ENCODE results near the gene MUC5B.
"Not testable (repeated sequence)": the region's sequence is repeated elsewhere in the genome, so short reads cannot be mapped to it uniquely, and the experiment has no call there.

The MUC5B gene

GRCh38 chr11:1233351-1234053, 10.6 kb downstream of the MUC5B start:
- DNase-seq (ENCODE audit: low spot score): no peak

GRCh38 chr11:1234054-1234720, 11.3 kb downstream of the MUC5B start:
- no peak for DNase-seq (ENCODE audit: low spot score)

GRCh38 chr11:1234771-1235305, 12.0 kb downstream of the MUC5B start:
- DNase-seq (ENCODE audit: low spot score): no peak

- no peak for DNase-seq (ENCODE audit: low spot score)
Observed at GRCh38 chr11:1235306-1235900, 12.5 kb downstream of the MUC5B start.

- no peak for DNase-seq (ENCODE audit: low spot score)
Observed at GRCh38 chr11:1235901-1236315, 13.0 kb downstream of the MUC5B start.

GRCh38 chr11:1236316-1237127, 13.7 kb downstream of the MUC5B start:
- DNase-seq (ENCODE audit: low spot score): no peak

- no peak for DNase-seq (ENCODE audit: low spot score)
Observed at GRCh38 chr11:1237128-1237580, 14.3 kb downstream of the MUC5B start.

- no peak for DNase-seq (ENCODE audit: low spot score)
Observed at GRCh38 chr11:1237851-1238250, 15.0 kb downstream of the MUC5B start.

- DNase-seq (ENCODE audit: low spot score): no peak
Observed at GRCh38 chr11:1238767-1239595, 16.1 kb downstream of the MUC5B start.

GRCh38 chr11:1239596-1240205, 16.8 kb downstream of the MUC5B start:
- DNase-seq (ENCODE audit: low spot score): no peak

GRCh38 chr11:1240771-1241170, 17.9 kb downstream of the MUC5B start:
- no peak for DNase-seq (ENCODE audit: low spot score)

GRCh38 chr11:1241706-1242105, 18.8 kb downstream of the MUC5B start:
- DNase-seq (ENCODE audit: low spot score): no peak

- DNase-seq (ENCODE audit: low spot score): no peak
Observed at GRCh38 chr11:1242289-1242688, 19.4 kb downstream of the MUC5B start.

- not testable (repeated sequence) for DNase-seq (ENCODE audit: low spot score)
Observed at GRCh38 chr11:1242751-1243150, 19.9 kb downstream of the MUC5B start.

GRCh38 chr11:1243521-1243920, 20.7 kb downstream of the MUC5B start:
- DNase-seq (ENCODE audit: low spot score): not testable (repeated sequence)

GRCh38 chr11:1244557-1244956, 21.7 kb downstream of the MUC5B start:
- not testable (repeated sequence) for DNase-seq (ENCODE audit: low spot score)

GRCh38 chr11:1245717-1246116, 22.9 kb downstream of the MUC5B start:
- not testable (repeated sequence) for DNase-seq (ENCODE audit: low spot score)

- not testable (repeated sequence) for DNase-seq (ENCODE audit: low spot score)
Observed at GRCh38 chr11:1246301-1246700, 23.4 kb downstream of the MUC5B start.

GRCh38 chr11:1247026-1247425, 24.2 kb downstream of the MUC5B start:
- DNase-seq (ENCODE audit: low spot score): not testable (repeated sequence)

- not testable (repeated sequence) for DNase-seq (ENCODE audit: low spot score)
Observed at GRCh38 chr11:1248951-1249350, 26.1 kb downstream of the MUC5B start.

GRCh38 chr11:1250411-1250810, 27.5 kb downstream of the MUC5B start:
- not testable (repeated sequence) for DNase-seq (ENCODE audit: low spot score)
